Measurements from ENCODE around the gene DBX2.
"Not testable (repeated sequence)": the region's sequence is repeated elsewhere in the genome, so short reads cannot be mapped to it uniquely, and the experiment has no call there.

DBX2 gene

DNA sequence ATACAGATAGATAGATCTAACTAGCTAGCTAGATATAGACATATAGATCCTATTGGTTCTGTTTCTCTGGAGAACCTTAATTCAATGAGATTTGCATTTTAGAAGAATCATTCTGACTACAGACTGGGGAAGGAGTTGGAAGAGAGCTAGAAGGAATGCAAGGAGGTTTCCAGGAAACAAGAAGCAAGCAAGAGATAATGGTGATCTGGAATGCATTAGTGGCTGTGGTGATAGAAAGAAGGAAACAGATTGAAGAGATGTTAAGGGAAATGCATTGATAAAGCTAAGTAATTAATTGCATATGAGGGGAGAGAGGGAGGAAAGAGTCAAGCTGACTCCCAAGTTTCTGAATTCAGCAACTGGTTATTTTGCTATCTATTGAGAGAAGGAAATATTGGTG, 42.7 kb downstream of the DBX2 start:
- DNase-seq = no peak

DNA sequence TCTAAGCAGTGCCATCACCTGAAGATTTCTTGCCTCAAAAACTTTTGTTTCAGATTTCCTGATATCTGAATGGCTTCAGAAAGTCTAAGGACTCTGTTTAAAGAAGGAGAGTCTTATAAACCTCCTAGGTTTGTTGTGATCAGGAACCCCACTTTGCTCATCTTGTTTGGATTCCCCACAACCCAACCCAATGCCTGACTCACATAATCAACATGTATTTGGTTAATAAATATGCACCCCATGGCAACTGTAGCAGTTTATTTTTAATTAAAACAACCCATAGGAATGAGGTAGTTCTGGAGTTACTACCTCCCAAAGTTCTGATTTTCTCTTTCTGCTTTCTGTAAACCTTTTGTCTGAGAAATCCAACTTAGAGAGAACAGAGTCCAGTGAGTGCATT, 51.5 kb downstream of the DBX2 start:
- DNase-seq = no peak

DNA sequence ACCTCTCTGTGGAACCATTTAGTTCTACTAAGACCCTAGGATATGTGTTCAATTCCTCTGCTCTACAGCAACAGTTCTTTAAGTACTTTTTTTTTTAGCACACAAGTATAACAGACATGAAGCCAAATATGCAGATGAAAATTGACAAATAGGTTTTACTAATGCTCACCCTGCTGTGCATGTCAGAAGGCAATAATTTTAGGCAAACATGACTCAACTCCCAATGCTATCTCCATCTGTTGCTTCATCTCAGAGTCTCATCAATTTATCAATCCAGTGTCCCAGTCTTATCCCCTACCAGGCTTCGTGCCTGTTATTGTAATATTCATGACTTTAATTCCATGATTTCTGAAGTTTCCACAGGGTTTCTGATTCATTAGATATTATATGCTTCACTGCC, 57.7 kb downstream of the DBX2 start:
- DNase-seq = no peak

DNA sequence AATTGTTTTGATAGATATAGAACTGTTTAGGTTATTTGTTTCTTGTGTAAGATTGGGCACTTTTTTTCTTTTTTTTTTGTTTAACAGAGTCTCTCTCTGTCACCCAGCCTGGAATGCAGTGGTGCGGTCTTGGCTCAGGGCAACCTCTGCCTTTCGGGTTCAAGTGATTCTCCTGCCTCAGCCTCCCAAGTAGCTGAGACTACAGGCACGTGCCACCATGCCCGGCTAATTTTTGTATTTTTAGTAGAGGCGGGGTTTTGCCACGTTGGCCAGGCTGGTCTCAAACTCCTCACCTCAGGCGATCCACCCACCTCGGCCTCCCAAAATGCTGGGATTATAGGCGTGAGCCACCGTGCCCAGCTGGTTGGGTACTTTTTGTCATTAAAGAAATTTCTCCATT, 66.0 kb downstream of the DBX2 start:
- DNase-seq = not testable (repeated sequence)

DNA sequence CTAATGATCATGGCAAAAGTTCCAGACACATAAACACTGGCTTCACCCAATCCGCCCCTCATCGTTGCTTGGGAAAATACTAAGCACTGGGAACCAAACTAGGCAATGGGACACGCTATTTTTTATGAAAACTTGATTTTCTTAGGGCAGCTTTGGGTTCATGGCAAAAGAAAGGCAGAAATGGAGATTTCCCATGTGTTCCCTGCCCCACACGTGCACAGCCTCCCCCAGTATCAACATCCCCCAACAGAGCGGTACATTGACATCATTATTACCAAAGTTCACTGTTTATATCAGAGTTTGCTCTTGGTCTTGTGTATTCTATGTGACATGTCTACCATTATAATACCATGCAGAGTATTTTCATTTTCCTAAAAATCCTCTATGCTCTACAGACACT, 71.0 kb downstream of the DBX2 start:
- no peak for DNase-seq

DNA sequence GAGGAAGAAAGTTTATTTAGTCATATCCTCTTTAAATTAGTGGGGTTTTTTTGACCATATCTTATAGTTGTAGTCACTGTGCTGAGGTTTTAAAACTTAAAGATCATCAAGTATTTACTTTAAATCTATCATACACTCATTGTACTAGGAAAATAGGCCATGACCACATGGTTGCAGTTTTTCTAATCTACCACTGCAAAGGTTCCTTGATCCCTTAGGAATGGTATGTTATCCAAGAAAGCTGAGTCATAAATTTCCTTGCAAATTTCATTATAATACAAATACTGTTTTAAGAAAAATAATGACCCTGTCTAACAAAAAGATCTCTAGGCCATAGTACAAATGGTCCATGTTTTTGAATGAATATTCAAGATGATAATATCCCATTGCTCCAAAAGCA, 74.7 kb downstream of the DBX2 start:
- DNase-seq = no peak

DNA sequence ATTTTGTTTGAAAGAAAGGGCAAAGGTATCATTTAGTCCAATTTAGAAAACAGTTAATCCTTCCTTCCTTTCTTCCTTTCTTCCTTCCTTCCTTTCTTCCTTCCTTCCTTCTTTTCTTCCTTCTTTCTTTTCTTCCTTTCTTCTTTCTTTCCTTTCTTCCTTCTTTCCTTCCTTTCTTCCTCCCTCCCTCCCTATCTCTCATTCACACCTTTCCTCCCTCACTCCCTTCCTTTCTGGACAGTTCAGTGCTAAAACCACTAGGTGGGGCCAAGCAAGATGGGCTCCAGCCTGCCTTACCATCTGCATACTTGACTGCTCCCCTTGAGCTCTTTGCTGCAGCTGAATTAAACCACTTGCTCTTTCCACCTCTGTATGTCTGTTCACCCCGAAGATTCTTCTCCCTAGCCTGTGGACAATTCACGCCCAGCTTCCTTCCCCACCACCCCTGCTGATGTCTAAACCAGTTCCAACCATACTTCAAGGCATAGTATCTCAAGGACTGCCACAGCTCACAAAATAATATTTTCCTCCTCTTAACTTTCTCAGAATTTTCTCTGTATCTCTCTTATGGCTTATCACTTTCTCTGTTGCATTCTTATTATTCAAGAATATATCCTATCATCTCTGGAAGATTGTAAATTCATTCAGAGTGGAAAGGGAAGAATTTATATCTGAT, 78.0 kb downstream of the DBX2 start:
- no peak for DNase-seq

DNA sequence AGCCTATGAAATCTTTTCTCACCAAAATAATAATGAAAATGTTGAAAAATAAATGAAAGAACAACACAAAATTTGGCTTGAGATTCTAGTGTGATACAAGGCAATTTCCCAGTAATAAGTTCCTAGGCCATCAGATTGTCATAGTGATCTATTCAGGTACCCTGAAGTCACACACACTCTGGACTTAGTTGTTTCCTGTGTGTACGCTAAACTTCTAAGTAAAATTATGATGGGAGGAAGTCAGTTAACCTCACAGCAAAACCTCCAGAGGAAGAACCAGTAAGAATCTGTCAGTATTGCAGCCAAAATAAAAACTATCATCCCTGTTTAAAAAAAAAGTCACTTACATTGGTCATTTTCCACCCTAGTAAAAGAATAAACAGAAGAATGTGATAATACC, 81.9 kb downstream of the DBX2 start:
- DNase-seq = no peak
